Fibroblast of upper back skin (primary cell): Measurements from ENCODE around the gene RAD51AP2.
"Not testable (repeated sequence)": the region's sequence is repeated elsewhere in the genome, so short reads cannot be mapped to it uniquely, and the experiment has no call there.

ENCODE experiments used
- DNase-seq: peaks from one replicate; pipeline ENCODE4 v3.0.0-alpha.2; 2013

RAD51AP2 gene

DNA sequence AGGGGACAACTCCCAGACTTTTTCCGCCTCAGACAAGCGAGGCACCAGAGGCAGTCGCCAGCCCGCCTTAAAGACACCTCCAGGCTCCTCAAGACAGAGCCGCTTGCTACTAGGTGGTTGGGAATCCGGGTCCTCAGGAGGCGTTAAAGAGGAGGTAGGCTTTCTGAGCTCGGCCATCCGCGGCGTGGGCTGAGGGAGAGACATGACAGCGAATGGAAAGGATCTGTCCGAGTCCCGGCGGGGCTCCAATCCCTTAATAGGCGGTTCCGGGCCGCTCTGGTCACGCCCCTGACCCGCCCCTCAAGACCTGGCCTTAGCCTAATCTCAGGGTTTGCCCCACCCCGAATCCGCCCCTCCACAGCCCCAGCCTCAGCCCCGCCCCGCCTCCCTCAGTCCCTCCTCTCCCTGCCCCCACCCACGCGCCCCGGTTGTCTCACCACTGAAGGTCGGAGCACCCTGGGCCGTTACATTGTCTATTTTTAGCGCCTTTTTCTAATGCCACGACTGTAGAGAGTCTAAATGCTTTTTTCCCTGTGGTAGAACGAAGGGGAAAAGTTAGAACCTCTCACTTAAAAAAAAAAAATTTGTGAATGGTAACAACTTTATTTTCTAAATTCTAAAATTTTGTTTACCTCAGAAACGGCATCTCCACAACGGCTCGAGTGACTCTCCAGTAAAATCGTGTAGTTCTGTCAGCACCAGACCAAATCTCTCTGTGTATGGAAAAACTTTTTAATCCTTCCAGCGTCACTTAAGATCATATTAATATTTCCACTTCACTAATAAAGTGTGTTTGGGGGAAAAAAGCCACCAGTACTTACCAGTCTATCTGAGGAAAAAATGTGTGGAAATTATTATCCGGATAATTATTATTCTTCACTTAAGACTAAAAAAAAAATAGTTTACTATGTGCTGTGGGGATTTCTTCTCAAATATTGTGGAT, at the start of gene RAD51AP2:
Gene RAD51AP2 (minus strand): TSS at position 229 of the 943 bp plus-strand sequence. CDS start 25 bp downstream, at position 204.
- peak; percentile 91 for DNase-seq

DNA sequence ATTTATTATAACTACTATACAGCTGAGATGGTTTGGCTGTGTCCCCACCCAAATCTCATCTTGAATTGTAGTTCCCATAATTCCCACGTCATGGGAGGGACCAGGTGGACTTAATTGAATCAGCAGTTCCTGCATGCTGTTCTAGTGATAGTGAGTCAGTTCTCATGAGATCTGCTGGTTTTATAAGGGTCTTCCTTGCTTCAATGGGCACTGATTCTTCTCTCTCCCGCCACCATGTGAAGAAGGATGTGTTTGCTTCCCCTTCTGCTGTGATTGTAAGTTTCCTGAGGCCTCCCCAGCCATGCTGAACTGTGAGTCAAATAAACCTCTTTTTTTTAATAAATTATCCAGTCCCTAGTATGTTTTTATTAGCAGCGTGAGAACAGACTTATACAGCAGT, 47.5 kb upstream of the RAD51AP2 start:
- DNase-seq: not testable (repeated sequence)

DNA sequence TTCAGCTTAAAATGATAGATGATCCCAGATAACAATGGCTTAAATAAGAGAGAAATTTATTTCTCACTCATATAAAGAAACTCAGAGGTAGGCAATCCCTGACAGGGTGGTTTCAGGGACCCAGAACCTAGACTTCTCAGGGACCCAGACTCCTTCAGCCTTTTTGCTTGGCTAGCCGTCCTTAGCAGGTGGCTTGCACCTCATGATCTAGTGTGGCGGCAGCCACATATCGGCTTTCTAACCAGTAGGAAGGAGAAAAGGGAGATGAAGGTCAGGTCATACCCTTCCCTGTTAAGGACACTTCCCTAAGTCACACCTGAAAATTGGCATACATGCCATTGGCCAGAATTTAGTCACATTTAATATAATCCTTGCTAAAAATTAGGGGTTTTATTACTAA, 40.6 kb upstream of the RAD51AP2 start:
- DNase-seq: no peak

DNA sequence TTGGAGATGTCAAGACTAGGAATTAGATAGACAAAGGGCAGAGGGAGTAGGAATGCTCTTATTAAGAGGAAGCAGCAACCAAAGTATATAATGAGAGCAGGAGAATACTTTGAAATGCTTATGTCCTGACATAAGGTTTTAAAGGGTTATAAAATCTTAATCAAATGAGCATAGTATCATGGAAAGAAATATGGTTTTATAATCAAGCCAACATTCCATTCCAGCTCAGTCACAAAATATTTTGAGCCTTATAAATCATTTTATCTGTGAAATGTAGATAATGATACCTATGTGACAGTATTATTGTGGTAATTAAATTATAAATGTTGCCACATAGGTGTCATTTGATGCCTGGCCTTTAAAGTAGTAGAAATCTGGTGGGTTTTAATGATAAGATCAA, 39.8 kb upstream of the RAD51AP2 start:
- DNase-seq: no peak

DNA sequence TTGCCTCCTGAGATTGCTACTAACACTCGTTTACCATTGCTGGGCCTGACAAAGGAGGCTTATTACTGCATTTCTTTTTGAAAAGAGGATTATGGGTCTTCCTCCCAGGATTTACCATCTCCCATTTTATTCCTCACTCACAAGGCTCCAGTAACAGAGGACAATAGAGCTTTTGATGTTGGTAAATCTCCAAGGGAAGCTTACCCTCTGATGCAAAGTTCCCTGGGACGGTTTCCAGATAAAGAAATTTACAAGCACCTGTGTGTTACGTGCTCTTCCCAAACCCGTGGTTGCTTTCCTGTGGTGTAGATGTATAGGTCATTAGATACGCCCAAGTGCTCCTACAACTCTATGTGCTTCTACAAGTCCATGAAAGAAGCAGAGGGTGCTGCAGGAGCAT, 39.4 kb upstream of the RAD51AP2 start:
- no peak for DNase-seq

DNA sequence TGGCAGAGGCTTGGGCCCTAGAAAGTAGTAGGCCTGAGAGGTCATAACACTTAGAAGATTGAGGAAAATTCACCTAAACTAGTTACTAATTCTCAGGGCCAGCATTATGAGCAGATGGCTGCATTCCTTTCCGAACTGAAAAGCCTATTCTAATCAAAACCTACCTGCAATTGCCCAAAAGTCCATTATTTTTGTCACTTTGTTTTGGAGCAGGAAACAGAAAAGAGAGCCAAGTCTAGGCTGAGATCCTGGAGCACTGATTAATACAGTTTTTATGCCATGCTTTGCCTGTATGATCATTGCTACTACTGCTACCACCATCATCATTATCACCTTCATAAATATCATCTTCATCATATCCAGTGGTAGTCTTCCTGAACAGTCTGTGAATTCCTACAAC, 36.9 kb upstream of the RAD51AP2 start:
- DNase-seq: no peak

DNA sequence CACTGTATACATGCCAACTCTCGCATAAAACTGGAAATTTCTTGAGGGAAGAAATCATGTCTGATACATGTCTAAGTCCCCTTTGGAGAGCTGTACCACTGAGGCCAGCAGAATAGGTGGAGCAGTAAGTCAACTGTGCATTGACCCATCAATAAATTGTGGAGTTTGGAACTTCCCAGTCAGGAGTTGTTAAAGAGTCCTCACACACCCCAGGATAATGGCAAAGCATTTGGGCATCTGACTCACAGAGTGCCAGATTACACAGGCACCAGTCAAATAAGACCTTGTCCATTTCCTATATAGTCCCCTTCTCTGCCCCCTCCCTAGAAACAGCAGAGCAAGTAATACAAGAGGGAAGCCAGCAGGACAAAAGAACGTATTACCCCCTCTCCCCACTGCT, 32.7 kb upstream of the RAD51AP2 start:
- DNase-seq: no peak

DNA sequence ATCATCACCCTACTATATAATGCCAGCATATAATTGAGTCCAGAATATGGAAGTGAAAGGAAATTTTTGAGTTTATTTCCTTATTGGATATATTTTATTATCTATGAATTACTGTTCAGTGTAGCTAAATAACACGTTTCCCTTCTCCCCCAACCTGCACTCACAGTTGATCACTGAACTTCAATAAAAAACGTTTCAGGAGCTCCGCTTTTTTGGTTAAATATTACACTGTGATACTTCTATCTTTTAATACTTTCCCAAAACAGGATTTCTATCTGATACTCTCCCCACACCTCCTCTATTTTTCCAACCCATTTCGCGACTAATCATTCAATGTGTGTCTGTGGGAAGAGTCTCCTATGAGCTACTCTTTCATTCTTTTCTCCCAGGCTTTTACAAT, 29.5 kb upstream of the RAD51AP2 start:
- DNase-seq: no peak

DNA sequence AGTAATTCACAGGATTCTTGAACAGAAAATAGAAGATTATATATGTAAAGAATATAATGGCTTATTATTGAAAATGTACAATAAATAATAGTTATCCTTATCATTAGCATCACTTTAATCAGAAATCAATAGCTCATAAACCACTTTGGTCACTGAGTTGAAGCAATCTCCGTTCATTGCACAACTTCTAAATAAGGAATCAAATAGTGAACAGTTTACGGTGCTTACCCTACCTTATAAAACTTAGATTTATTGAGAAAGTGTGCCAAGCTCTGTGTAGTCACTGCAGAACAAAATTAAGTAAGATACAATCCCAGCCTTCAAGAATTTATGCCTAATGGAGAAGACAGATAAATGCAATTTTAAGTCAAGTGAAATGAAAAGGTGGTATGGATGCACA, 29.0 kb upstream of the RAD51AP2 start:
- no peak for DNase-seq

DNA sequence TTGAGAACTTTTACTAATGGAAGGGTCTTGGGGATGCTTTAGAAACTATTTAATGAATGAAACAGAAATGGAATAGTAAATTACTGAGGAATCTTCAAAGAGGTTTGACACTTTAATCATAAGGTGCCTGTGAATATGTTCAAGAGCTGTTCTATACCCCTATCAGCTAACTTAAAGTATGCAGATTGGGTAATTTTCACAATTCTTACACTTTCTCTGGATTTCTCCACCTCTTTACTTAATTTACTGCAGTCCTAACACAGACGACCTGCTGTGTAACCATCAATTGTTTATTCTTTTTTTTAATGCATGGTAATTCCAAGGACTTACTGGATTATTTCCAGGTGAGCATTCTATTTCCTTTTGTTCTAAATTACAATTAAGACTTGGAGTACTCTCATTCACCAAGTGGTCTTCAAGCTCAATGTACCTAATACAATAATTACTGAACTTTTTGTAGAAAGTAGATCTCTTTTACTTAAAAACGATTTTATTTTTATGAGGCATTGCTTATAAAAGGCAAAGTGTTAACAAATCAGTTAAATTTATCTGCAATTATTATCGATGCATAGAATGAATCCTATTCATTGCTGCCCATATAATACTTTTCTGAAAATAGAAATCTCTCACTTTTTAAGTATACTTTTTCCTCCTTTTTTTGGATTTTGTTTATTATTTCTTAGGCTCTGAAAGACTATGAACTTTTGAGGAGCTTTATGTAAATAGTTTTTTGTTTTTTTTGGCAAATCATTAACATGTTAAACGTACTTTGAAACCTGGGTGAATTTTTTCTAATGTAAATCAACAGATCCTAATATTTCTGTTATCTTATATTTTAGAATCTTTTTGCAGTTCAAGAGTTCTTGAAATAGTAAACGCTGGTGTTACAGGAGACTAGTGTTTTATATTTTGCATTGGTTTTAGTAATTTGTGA, 27.7 kb upstream of the RAD51AP2 start:
- no peak for DNase-seq

DNA sequence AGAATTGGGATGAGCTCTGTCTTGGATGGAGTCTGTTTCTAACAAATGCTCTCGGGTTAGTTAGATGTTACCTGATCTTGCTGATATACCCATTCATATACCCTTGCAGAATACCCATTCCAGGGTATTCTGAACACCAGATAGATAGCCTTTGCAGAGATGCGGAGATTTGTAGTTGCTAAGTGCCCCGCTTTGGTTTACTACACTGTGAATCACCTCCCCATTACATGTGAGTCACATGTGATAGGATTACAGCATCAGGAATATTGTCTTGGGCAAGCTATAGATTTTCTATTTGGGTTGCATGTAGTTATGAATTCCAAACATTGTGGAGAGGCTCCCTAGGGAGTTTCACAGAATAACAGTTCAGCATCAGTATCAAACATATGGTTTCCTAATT, 26.0 kb upstream of the RAD51AP2 start:
- peak; percentile 96 for DNase-seq

DNA sequence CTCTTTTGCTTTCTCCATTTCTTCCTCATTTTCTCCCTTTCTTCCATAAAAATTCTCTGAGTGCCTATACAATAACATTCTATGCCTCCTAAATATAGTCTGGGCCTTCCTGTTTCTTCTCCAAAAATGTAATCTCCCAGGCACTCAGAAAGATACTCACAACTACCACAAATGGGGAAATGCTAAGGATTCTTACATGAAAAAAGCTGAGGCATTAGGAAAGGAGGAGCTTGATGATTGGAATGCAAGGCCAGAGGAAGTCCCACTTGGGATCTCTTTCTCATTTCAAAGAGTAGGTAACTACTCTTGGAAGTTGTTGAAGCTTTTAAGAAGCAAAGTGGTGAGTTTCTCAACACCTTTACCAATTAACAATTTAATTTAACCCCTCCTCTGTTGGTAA, 25.6 kb upstream of the RAD51AP2 start:
- peak; percentile 81 for DNase-seq

DNA sequence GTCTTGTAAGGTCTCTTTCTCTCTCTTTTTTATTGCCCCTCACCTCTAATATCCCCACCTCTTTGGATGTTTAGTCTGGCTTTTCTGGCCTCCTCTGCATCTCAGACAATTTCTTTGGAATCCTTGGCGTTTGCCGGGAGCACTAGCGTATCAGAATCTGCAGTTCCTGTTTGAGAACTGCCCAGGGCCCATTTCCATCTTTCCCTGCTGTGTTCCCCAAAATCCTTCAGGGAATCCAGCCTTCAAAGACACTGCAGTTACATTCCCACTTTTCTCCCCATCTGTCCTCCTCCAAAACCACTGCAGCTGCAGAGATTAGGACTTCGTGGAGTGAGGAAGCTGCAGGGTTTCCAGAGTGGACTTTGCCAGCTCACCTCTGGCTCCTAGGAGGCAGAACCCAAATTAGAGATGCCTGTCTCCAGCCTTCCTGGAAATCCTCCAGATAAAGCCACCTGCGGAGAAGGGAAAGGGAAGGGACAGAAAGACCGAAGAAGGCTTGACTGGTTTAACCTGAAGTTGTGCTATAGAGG, 25.0 kb upstream of the RAD51AP2 start:
- no peak for DNase-seq

DNA sequence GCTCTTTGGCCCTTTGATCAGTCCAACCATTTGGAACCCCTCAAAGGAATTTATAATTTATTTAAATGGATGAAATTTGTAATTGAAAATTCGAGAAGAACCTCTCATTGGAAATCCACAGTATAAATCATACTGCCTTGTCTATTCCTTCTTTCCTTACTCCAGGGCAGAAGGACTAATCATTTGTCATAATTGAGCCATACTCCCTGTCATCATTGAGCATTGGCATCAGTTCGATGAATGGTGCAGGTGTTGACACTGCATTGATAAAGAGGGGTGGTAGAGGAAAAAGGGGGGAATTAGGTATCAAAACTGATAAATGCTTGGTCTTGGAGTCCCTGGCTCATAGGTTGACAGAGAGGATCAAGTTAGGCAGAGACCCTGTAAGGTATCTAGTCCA, 24.2 kb upstream of the RAD51AP2 start:
- DNase-seq: no peak

DNA sequence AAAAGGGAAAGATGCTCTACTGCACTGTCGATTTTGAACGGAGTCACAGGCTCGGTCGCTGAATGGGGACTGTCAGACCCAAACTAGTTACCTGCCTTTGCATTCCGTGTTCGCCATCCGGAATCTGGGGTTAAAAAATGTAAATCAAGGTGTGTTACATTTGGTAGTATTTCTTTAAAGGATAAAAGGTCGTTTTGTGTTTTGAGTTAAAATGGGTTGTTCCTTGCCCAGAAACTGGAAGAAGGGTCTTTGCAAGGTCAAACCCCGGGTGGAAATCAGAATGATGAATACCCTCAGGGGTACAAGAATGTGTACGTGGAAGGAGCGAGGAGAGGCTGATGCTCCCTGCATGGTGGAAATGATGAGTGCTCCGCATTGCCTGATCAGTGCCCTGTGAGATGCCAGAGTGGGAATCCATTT, 23.3 kb upstream of the RAD51AP2 start:
- DNase-seq: no peak

DNA sequence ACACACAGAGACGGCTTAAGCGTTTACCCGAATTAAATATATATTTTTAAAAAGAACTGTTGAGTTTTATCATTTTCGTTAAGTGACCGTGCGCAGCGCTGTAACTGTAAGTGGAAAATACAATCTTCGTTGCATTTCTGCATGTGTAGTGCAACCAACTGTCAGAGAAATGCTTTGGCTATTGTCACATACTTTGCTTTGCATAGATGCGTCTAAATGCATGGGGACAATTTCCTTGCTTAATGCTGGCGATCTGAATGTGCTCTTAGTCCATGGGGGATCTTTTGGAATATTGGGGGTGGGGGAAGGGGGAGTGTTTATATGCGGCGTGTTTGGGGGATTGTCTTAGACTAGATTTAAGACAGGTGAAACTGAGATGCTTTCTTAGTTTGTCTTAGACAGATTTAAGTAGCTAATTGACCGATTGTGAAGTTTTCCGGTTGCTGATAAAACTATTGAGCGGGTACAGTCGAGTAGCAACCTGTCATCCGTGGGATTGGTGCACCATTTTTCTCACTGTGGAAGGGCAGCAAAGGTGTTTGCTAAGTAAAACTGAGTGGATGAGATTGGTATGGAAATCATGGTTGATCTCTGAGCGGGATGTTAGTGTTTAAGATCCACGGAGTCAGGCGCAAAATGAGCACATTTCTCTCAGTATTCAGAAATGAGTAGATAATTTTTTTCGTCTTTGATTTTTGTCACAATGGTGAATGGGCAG, 22.7 kb upstream of the RAD51AP2 start:
- no peak for DNase-seq

DNA sequence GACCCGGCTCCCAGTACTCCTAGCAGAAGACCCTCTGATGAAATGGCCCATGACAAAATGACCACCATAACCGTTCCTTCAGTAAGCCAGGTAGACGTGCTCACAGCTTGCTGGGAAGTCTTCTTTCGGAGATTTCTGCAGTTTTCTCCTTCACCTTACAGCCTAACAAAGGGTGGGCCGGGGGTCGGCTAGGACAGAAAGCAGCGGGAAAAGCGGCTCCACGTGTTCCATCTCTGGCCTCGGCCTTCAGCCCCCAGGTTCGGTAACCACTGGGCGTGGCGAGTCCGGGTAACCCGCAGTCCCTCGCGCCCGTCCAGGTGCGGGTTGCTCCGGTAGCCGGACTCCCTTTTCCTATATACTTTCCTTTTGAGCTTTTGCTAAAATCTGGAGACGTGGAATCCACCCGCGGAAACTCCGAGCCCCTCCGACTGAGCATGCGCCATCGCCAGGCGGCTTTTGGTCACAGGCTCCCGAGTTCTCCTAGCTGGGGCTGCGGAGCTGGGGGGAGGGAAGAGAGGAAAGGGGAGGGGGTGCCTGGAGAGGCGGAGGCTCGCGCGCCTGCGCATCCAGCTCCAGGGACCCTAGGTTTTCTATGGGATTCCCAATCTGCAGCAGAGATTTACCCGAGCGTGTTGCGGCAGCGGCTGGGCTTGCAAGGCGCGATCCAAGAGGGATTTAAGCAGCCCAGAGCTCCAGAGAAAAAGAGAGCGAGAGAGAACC, 22.0 kb upstream of the RAD51AP2 start, which contains the start of gene VSNL1:
Gene VSNL1 (plus strand): TSS at position 604 of the 720 bp plus-strand sequence. CDS start 51,379 bp downstream, outside the sequence.
- peak; percentile 97 for DNase-seq

DNA sequence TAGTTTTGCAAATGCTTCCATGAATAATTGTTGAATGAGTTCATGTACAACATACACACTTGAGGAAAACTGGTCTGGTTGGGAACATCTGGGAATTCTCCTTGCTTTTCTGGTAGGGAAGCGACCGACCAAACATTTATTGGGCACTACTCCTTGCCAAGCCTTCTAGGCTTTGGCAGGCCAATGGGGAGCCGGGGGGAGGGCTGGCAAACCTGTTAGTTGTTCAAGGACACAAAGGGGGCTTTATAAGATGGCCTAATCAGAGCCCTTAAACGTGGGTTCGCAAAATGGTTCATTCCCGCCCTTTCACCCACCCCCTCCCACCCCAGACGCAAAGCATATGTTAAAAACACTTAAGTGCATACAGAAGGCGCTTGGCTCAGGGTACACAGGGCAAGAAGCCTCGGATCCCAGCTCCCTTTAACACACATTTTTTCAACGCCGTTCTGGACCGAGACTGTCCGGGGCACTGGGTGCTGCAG, 21.4 kb upstream of the RAD51AP2 start:
- DNase-seq: peak; percentile 85

DNA sequence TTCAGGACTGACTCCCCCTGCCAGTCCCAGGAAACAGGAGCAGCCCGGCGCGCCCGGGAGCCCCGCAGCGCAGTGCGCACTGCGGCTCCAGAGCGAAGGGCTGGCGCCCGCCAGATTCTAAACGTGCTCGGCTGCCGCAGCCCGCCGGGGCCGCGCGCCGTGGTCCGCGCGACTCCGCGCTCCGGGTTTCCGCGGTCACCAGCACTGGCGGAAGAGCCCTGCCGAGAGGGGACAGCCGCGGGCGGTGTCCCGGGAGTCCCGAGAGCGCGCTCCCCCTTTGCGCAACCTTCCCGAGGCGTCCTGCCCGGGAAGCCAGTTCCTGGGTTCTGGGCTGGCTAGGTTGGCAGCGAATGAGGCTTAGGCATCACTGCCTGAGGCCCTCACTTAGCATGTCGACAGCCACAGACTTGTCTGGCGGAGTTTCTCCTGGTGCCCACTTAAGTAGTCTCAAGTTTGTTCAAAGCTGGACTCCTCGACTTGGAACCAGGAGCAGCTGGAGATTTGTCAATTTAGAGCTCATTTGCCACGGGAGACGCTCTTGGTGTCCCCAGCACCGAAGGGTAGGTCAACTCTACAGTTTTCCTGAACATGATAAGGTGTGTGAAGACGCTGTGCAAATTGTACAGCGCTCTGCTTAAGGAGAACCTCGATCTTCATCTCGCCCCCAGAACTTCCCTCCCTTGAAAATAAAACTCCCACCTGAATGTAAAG, 20.8 kb upstream of the RAD51AP2 start:
- DNase-seq: peak; percentile 68

DNA sequence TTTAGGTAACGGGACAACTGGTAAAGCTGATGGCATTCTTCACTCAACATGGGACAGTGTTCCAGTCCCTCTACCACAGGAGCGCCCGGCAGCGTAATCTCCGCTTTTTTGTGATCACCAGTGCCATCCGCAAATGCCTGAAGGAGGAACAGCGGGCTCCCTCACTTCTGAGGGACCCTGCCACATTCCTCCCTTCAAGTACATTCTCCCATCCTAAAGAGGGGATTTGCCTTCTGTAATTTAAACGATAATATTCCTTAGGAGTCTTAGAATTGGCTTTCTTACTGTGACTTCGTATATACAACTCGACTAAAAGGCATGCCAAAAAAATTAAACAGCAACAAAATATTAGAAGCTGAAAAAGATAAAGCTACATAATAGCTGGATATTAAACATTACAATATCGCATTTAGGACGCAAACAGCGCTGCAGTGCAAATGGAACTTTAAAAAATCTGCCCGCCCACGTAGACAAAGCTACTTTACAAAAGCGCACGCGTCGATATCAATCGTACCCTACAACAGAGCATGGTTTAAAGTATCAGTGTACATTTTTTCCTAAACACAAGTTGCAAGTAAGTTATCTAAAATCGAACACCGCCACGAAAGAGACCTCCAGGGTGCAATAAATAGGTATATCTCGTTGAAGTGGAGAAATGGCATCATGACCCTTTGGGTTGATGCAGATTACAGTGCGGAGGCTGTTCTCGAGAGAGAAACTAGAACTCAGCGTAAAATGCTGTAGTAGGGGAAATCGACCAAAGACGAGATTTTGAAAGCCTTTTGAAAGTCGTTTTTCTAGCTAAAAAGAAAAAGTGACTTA, 20.0 kb upstream of the RAD51AP2 start:
- peak; percentile 19 for DNase-seq
